COLO668 (cell line): ENCODE measurements around the gene DCAKD.
A peak's percentile ranks its signal among the peaks of the same experiment; 100 is the strongest.

Experiments used
- DNase-seq: peaks from one replicate; lab custom pipeline; 2025; ENCODE audit not compliant: unreplicated experiment; lab: John Stamatoyannopoulos, UW

Gene DCAKD, protein sequence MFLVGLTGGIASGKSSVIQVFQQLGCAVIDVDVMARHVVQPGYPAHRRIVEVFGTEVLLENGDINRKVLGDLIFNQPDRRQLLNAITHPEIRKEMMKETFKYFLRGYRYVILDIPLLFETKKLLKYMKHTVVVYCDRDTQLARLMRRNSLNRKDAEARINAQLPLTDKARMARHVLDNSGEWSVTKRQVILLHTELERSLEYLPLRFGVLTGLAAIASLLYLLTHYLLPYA

DNA sequence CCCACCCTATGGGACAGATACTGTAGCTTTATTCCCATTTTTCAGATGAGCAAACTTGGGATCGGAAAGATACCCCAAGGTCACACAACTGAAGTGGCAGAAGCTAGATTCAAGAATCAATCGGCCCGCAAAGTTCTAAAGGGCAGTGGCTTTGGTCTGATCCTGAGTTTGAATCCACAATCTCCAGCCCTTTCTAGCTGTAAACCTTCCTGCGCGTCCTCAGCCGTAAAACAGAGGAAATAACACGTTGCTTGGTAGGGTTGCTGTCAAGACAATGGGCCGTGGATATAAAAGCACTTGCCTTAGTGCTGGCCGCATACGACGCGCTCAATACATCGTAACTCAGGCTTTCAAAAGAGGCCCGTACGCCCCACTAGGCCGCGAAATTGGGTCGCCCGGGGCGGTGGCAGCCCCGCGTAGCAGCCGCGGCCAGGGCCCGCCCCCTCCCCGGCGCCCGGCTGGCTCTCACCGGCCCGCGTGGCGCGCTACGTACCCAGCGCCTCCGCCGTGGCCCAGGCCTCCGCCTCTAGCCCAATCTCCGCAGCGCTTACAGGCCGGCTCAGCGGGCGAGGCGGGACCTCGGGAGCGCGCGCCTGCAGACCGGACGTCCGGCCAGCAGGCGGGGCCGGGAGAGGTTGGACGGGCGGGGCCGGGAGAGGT lies at the start of gene DCAKD:
TSS of gene DCAKD (minus strand) at position 573 of the 660 bp plus-strand sequence. CDS start 16,747 bp downstream, outside the sequence.
- DNase-seq = peak; percentile 95

DNA sequence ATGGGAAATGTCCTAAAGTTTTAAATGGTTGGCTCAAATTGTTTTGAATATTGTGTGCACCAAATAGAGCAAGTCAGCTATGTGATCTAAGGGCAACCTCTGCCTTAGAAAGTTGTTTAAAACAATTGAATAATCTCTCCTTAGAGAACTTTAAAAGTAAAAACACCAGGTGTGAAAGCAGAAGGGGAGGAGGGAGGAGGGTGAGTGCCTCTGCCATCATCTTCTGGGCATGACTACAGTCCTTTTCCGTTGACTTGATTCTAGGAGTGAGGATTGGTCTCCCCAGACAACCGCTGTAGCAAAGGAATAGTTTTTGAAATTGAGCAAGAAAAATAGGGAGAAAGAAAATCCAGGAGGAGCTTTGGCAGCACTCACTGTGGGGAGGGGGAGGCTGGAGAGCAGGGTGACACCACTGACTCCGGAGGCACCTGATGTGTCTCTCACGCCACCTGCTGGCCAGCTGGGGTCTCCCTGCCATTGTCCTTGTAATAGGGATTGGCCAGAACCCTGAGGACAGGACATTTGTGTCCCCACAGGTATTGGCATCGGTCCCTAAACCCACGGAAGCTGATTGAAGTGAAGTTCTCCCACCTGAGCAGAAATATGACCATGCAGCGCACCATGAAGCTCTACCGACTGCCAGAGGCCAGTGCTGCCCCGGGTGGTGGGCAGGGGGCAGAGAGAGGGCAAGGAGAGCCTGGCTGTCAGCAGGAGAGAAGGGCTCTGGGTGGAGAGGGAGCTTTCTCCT lies 47.6 kb upstream of the DCAKD start:
- DNase-seq = peak; percentile 75

DNA sequence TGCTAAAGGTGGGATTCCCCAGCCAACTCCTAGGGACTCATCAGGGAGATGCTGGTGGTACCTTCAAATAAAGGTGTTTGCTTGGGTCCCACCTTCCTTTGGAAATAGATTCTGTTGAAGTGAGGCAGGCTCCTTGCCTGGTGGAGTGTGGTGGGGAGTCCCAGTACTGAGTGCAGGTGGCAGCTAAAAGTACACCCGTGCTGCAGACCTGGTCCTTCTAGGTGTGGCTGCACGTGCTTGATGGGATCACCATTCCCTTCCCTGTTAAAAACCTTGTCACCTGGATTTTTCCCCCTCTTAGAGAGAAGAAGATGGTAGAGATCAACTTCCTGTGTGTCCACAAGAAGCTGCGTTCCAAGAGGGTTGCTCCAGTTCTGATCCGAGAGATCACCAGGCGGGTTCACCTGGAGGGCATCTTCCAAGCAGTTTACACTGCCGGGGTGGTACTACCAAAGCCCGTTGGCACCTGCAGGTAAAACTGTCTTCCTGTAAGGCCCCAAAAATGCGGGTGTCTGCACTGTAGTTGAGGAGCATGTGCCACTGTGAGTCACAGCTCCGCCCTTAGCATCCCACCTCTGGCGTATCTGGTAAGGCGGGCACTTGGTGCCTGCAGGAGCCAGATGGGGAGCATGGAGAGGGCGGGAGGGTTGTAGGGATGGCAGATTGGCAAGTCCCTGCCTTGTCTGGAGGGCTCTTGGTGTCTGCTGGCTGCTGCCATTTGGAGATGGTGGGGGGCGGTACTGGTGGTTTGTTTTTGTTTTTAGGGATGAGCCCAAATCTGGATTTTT lies 46.8 kb upstream of the DCAKD start:
- DNase-seq = no peak

DNA sequence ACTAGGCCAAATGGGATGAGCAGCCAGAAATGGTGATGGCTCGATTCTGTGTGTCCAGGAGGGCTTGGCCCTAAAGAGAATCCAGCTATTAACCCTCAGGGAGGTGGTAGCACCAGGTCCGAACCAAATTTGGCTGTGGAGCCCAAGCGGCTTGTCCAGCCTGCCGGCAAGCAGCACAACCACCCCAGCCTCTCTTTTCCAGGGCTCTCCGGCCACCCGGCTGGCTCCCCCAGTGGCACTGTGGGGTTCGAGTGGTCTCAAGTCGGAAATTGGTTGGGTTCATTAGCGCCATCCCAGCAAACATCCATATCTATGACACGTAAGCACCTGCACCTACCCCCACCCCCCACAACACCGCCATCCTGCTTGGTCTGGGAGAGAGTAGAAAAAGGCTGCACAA lies 45.5 kb upstream of the DCAKD start:
- DNase-seq = no peak

DNA sequence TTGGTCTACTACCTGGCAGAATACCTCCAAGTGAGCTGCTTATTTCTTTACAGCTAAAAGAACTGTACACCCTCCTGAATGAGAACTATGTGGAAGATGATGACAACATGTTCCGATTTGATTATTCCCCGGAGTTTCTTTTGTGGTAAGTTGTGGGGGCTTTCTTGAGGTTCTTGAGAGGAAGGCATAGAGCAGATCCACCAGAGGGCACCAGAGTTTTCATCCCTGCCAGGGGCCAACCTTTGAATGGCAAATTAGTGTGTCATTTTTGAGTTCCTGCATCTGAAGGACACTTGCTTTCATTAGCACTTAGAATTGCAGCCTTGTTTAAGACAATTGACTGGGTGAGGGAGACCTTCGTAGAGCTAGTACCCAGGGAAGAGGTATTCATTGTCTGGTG lies 44.7 kb upstream of the DCAKD start:
- DNase-seq = no peak

DNA sequence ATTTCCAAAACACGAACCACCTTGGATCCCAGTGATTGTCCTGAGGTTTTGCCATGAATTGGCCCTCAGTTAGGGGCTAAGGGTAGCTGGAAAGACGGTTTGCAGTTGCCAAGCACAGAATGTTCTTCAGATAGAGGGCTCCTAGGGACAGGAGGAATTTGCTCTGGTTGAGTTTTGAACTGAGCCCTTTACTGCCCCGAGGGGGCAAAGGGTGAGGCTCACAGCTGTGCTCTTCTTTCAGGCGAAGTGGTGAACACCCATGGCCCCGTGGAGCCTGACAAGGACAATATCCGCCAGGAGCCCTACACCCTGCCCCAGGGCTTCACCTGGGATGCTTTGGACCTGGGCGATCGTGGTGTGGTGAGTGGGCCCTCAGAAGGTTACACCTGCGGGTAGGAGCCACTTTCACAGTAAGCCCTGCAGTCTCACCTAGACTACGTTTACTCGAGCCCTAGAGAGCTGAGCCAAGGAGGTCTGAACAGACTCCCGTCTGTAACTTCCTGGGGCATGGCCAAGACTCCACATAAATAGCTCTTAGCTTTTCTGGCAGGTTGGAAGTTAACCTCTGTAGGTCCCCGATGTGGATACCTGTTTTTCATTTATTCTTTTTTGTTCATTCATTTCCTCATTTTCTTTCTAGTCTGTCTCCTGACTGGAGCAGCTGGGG lies 42.1 kb upstream of the DCAKD start:
- DNase-seq = no peak

DNA sequence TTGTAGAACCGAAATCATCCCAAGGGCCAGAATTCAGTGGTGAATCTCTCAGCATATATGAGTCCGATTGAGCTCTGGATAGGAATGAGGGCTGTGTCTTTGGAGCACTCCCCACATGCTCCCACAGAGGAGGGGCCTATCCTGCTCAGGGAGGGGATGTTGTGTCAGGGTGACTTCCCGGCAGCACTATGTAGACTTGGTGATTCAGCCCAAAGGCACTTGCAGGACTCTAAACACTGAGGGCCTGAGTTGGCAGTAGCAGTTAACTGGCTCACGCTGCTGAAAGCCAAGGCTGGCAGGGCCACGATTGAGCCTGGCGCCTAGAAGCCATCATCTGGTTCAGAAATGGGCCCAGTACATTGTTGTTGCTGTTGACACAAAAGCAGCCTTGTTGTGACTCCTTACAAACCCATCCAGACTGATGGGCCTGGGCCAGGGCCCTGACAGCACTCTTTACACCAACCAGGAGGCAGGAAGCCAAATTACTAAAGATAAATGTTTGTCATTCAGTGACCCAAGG lies 41.5 kb upstream of the DCAKD start:
- DNase-seq = no peak

DNA sequence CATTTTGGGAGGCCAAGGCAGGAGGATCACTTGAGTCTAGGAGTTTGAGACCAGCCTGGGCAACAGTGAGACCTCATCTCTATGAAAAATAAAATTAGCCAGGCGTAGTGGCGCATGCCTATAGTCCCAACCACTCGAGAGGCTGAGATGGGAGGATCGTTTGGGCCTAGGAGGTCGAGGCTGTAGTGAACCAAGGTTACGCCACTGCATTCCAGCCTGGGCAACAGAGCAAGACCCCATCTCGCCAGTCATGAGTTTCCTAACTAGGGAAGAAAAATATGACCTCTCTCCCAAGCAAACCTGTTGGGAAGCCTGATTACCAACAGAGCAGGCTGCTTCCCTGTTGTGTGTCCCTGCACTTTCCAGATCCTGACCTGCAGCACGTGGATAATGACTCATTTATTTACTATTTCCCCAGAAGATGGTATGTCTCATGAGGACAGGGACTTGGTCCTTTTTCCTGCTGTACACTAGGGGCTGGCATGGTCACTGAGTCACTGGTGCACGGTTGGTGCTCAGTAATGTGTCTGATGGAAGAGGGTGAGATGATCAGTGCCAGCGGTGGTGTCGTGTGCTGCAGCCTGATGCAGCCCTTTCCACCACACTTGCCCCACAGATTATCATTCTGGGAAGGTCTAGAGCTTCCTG lies 40.5 kb upstream of the DCAKD start:
- DNase-seq = no peak

DNA sequence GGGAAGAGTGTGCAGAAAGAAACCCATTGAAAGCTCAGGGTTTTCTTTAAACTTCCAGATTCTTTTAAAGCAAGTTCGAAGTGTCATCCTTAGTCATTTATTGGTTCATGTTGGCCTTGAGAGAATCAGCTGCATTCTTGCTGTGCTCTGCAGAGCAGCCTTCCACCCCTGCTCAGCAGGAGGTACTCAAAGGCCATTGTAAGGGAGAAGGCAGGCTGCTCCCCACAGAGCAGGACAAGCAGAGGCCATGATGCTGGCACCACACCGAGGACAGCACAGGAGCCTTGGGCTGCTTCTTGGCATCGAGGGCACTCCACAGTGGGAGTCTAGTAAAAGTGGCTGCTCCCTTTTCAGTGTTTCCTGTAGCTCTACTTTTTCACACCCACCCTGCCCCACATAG lies 39.3 kb upstream of the DCAKD start:
- no peak for DNase-seq

DNA sequence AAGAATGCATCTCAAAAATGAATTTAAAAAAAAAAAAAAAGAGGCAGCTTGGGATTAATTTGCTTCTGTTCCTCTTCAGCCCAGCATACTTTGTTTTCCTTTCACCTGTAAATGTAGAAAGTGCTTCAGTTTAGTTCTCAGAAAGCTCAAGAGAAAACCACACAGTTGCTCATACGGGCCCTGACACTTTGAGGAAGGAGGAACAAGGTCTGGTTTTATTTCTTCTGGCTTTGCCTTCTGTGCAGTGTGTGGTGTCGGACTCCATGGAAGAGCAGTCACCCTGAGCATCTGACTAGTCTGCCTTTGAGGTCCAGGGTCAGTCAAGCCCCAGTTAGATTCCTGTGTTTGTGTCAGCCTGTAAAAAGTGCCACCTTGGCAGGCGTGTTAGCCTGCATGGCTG lies 37.3 kb upstream of the DCAKD start:
- no peak for DNase-seq

DNA sequence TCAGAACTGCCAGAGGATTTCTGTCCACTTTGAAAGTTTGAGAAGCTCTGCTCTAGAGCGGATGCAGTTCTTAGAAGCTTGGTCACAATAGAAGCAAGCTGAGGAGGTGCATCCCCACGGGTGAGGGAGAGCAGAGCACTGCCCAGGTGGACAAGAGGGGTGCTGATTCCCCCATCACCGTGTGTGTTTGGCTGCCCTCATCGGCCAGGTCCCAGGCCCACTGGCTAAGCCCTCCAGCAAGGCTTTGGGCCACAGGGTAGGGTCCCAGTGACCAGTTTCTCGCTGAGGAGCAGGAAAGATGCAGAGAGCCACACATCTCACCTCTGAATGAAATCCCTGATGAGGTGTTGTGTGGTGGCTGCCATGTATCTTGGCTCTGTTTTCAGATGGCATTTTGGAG lies 36.5 kb upstream of the DCAKD start:
- DNase-seq = no peak

DNA sequence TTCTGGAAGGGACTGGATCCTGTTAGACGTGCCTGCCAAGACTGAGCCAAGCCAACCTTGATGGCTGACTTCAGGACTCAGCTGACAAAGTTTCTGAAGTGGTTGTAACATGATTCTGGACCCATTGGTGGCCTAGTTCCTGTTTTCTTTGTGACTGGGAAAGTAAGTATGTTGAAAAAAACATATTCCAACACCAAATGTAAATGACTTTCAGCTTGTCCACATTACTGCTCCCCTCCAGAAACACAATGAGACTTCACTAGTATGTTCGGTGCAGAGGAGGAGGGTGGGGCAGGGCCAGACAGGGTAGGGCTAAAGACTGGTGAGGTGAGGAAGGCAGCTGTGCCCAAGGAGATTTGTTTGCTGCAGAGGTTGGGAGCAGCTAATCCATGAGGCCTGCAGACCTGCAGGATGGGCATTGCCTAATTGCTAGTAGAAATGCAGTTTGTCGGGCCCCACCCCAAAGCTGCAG lies 36.1 kb upstream of the DCAKD start:
- no peak for DNase-seq

DNA sequence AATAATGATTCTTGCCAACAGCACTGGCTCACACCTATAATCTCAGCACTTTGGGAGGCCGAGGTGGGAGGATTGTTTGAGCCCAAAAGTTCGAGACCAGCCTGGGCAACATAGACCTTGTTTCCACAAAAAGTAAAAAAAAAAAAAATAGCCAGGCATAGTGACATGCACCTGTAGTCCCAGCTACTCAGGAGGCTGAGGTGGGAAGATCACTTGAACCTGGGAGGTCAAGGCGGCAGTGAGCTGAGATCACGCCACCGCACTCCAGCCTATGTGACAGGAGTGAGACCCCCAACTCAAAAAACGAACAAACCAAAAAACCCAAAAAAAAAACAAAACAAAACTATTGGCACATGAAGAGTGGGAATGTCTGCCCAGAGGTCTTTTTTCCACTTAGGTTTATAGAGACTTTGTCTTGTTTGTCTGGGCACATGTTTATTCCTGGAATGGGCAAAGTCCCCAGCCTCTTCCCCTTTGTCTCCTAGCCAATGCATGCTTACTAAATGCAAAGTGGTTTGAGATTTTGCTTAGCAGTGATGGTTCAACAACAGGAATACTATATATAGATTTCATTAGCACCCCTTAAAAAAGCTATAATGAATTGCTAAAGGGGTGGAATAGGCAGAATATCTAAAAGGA lies 35.6 kb upstream of the DCAKD start:
- DNase-seq = no peak

DNA sequence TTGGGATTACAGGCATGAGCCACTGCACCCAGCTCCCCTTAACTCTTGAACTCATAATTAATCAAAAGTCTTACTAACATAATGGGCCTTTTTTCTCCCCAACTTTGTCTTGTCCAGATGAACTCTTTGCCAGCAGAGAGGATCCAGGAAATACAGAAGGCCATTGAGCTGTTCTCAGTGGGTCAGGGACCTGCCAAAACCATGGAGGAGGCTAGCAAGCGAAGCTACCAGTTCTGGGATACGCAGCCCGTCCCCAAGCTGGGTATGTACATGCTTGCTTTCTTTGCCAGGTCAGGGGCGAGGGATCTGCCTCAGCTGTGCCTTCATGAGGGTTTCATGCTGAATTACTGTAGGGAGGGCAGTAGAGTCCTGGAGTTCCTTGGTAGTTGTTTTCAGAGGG lies 35.0 kb upstream of the DCAKD start:
- no peak for DNase-seq

DNA sequence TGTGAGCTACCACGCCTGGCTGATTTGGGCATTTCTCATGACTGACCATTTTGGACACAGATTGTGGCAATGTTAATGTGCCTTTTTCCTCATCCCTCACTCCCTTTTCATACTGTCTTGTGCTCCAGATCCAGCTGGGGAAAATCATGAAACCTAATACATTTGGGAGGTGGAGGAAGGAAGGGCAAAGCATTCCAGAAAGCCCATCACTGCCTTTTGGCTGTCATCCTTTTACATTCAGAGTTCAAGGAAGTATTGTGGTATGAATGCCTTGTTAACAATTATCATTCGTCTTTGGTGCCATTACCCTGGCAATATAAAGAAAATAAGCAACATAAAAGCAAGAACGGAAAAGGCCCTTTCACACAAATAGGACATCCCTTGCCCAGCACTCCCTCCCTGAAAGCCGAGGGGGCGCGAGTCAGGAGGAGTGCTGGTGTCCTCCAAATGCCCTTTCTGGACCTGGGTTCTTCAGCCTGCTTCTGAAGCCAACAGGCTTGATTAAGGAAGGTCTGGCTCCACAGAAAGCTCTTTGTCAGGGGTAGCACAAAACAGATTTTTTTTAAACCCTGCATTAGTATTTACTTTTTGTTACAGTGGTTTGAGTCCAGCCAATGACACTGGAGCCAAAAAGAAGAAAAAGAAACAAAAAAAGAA lies 29.7 kb upstream of the DCAKD start:
- no peak for DNase-seq

DNA sequence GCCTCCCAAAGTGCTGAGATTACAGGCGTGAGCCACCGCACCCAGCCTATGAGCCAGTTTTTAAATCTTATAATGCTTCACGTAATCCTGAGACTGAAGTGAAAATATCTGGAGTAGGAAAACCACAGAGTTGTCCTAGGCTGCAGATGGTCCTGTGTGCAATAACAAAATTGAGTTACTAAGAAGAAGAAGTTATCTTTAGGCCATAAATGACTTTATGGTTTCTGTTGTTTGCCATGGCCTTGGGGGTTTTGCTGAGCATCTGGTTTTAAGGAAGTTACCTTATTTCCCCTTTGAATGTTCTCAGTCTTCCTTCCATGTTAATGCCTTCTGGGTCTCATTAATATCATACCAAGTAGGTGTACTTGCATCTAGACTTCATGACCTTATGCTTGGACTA lies 26.2 kb upstream of the DCAKD start:
- DNase-seq = no peak

DNA sequence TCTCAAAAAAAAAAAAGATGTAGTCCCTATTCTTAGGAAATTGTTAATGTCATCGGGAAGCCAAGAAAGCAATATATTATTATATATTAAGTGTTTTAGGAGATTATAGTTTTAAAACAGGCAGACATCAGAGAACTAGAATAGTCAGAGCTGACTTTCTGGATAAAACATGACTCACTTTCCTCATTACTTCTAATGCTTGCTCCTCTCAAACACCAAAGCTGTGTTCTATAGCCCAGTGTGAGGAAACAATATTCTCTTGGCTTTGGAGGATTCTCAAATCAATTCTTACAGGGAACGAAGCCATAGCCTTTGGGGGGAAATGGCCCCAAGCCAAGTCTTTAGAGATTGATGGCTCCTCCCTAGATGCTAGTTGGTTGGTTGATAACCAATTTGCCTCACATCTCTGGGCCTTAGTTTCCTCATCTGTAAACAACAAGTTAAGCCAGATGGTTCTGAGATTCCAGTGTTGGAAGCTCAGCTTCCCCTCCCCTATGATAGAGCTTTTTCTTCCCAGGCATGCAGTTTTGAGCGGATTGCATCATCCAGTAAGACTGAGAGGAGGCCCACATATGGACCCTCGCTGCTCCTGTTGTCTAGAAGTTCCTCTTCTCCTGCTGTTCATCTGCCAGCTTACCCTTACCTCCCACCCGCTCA lies 22.1 kb upstream of the DCAKD start:
- no peak for DNase-seq

DNA sequence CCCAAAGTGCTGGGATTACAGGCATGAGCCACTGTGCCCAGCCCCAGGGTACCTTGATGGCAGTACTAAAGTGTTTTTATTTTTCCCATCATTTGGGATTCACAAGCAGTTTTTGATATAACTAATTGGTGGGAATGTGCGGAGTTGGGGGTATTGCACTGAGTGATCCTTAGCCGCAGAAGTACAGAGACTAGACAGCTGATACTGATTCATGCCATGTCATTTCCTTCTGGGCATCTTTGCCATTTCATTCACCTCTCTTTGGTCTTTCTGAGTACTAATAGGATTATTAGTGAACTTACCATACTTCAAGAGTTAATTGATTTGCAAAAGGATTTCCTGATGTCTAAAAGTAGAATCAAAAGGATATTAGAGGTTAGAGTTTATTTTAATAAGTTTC lies 19.4 kb upstream of the DCAKD start:
- no peak for DNase-seq

DNA sequence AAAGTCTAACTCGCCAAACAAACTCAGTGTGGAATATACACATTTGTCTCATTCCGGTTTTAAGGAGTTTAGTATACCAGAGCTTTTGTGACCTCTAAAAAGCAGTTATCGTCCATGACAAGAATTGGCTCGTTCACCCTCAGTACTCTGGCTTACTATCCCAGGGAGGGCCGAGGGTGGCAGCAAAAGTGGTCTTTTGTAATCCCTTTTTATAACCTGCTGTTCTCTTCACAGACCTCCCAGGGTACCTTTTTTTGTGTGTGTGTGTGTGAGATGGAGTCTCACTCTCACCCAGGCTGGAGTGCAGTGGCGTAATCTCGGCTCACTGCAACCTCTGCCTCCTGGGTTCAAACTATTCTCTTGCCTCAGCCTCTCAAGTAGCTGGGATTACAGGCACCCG lies 18.6 kb upstream of the DCAKD start:
- no peak for DNase-seq
